Stimulated activated CD4-positive, alpha-beta T cell treated with anti-CD3 and anti-CD28 coated beads, Interleukin-2, amount 100 ng/mL, for 4 hours (primary cell): ENCODE results near the gene EDN3.

Source experiments
- DNase-seq: peaks from one replicate; pipeline ENCODE4 v3.0.0-alpha.2; 2020; ENCODE audit warnings: low read depth

The EDN3 gene

GRCh38 chr20:59308493-59309201 is 8.2 kb downstream of the EDN3 start:
- no peak for DNase-seq

- no peak for DNase-seq
Measured at GRCh38 chr20:59309218-59309617, 8.8 kb downstream of the EDN3 start.

GRCh38 chr20:59314997-59315396 is 14.6 kb downstream of the EDN3 start:
- DNase-seq: no peak

GRCh38 chr20:59316911-59317731 is 16.7 kb downstream of the EDN3 start:
- DNase-seq: no peak

GRCh38 chr20:59318201-59318790 is 17.9 kb downstream of the EDN3 start:
- DNase-seq: no peak

- DNase-seq: no peak
Measured at GRCh38 chr20:59318803-59319202, 18.4 kb downstream of the EDN3 start.

- DNase-seq: no peak
Measured at GRCh38 chr20:59320426-59320825, 20.0 kb downstream of the EDN3 start.

GRCh38 chr20:59320854-59321647 is 20.6 kb downstream of the EDN3 start:
- no peak for DNase-seq

GRCh38 chr20:59322081-59322480 is 21.7 kb downstream of the EDN3 start:
- DNase-seq: no peak

GRCh38 chr20:59322585-59323454 is 22.4 kb downstream of the EDN3 start:
- DNase-seq: no peak

GRCh38 chr20:59323731-59324130 is 23.3 kb downstream of the EDN3 start:
- no peak for DNase-seq

- DNase-seq: no peak
Measured at GRCh38 chr20:59324521-59325141, 24.2 kb downstream of the EDN3 start.

- DNase-seq: no peak
Measured at GRCh38 chr20:59325142-59325523, 24.7 kb downstream of the EDN3 start.

- DNase-seq: no peak
Measured at GRCh38 chr20:59326188-59326587, 25.8 kb downstream of the EDN3 start.

- no peak for DNase-seq
Measured at GRCh38 chr20:59328071-59328470, 27.7 kb downstream of the EDN3 start.

GRCh38 chr20:59331721-59332329 is 31.4 kb downstream of the EDN3 start:
- no peak for DNase-seq

GRCh38 chr20:59333260-59333845 is 32.9 kb downstream of the EDN3 start:
- DNase-seq: no peak

GRCh38 chr20:59333951-59334350 is 33.5 kb downstream of the EDN3 start:
- no peak for DNase-seq

- DNase-seq: no peak
Measured at GRCh38 chr20:59334651-59335300, 34.4 kb downstream of the EDN3 start.

- DNase-seq: no peak
Measured at GRCh38 chr20:59335377-59335776, 35.0 kb downstream of the EDN3 start.
